Esophagus squamous epithelium (tissue), 5 donors: Measurements from ENCODE around the gene H19. TPM values are rescaled to one million over a fixed set of nuclear protein-coding genes. Genes with fewer than 3 reads are reported as not detected.

Source experiments
- DNase-seq: peaks from one replicate; lab custom pipeline; 2025; lab: John Stamatoyannopoulos, UW
- H3K27ac ChIP-seq, 4 donors: fragments of 200-600 bp; sonication (generic); one replicate each; pipeline ENCODE4 v1.5.1; 2016 to 2019; ENCODE audit warnings: mild to moderate bottlenecking in 1 of 4
- H3K27me3 ChIP-seq, 4 donors: fragments of 200-600 bp; sonication (generic); 1 replicate in 3 of 4; 2 replicates in 1 of 4; pipeline versions ENCODE4 v1.5.1 to v1.6.0; 2017 to 2021; ENCODE audit warnings: antibody characterized with exemption in 1 of 4
- H3K36me3 ChIP-seq, 3 donors: fragments of 200-600 bp; sonication (generic); one replicate each; pipeline ENCODE4 v1.5.1; 2016 to 2019
- H3K4me1 ChIP-seq, 3 donors: fragments of 200-600 bp; sonication (generic); one replicate each; pipeline ENCODE4 v1.5.1; 2017 to 2019
- H3K4me3 ChIP-seq, 4 donors: fragments of 200-600 bp; sonication (generic); 1 replicate in 3 of 4; 2 replicates in 1 of 4; pipeline ENCODE4 v1.5.1; 2016 to 2019; ENCODE audit warnings: mild to moderate bottlenecking in 2 of 4, moderate library complexity in 1 of 4
- H3K9me3 ChIP-seq, 3 donors: fragments of 200-600 bp; sonication (generic); one replicate each; pipeline ENCODE4 v1.5.1; 2016 to 2019
- CTCF ChIP-seq, 6 experiments: fragments of 450-650 bp in 4 of 6; fragments of 200-600 bp in 2 of 6; sonication (generic) in 2 of 6; IDR thresholded peaks; one replicate each; pipeline ENCODE4 v1.5.1; 2016 to 2019; ENCODE audit warnings: antibody characterized with exemption in 6 of 6, mild to moderate bottlenecking in 4 of 6, moderate library complexity in 4 of 6
- POLR2A ChIP-seq, 4 donors: fragments of 450-650 bp; IDR thresholded peaks; one replicate each; pipeline ENCODE4 v1.6.1; 2017; ENCODE audit warnings: antibody characterized with exemption in 4 of 4, mild to moderate bottlenecking in 4 of 4, moderate library complexity in 3 of 4
- WGBS, 2 donors: methylation state at CpG; one replicate each; pipeline ENCODE4 v1.1.5; 2018; 5-methylcytosine and 5-hydroxymethylcytosine counted together
- intact Hi-C: fragments of 100-400 bp; cut with DNase I; formaldehyde crosslinking; loops from one replicate; pipeline ENCODE4 v1.15.0; 2022
- total RNA-seq, 4 donors: library from RNA; depleted of rRNA; stranded (reverse); fragments of >200 nt; gene quantifications; one replicate each; pipeline ENCODE4 v1.1.0, GENCODE V29; 2016
- donor health status: DM: yes; HTN: yes; CAD: no.

Gene H19
- total RNA-seq, 4 donors from 2014 or later, result 4.7 to 121 (median 47.8) TPM

- Histone ChIP-seq H3K4me3 (no peak overlapping the region), H3K36me3 (no peaks in the 10 kb centered on the region), H3K4me1 (no peaks in the 10 kb centered on the region), H3K27ac (no peak overlapping the region), H3K9me3 (no peaks in the 10 kb centered on the region), H3K27me3 (no peaks in the 10 kb centered on the region)
- no peak for TF ChIP-seq POLR2A (IDR thresholded peaks at IDR 0.05)
- TF ChIP-seq CTCF (IDR thresholded peaks at IDR 0.05), result no peak
- intact Hi-C loops, result no loop called here
- DNase-seq, result no peak
- no CpG with 5 or more reads among the region's 13 CpGs for WGBS, 2 donors
Measured at GRCh38 chr11:1994121-1994520, 3.5 kb downstream of the H19 start.

GRCh38 chr11:1992111-1992510 is 5.5 kb downstream of the H19 start:
- no peaks in the 10 kb centered on the region for H3K36me3 ChIP-seq
- no peak overlapping the region for H3K4me3 ChIP-seq
- intact Hi-C loops, result no loop called here
- H3K4me1 ChIP-seq, result no peaks in the 10 kb centered on the region
- TF ChIP-seq POLR2A (IDR thresholded peaks at IDR 0.05) (no peak), CTCF (IDR thresholded peaks at IDR 0.05) (no peak)
- no peaks in the 10 kb centered on the region for H3K9me3 ChIP-seq
- H3K27ac ChIP-seq, result no peak overlapping the region
- no CpG with 5 or more reads among the region's 26 CpGs for WGBS, 2 donors
- no peak for DNase-seq
- no peaks in the 10 kb centered on the region for H3K27me3 ChIP-seq

GRCh38 chr11:1990872-1991578 is 6.6 kb downstream of the H19 start:
- Histone ChIP-seq H3K9me3 (no peaks in the 10 kb centered on the region), H3K4me1 (no peaks in the 10 kb centered on the region), H3K36me3 (no peaks in the 10 kb centered on the region), H3K27me3 (no peaks in the 10 kb centered on the region), H3K27ac (no peak overlapping the region), H3K4me3 (no peak overlapping the region)
- WGBS, 2 donors, result no CpG with 5 or more reads among the region's 29 CpGs
- no peak for TF ChIP-seq CTCF (IDR thresholded peaks at IDR 0.05)
- TF ChIP-seq POLR2A (IDR thresholded peaks at IDR 0.05), result no peak
- no peak for DNase-seq
- intact Hi-C loops, result no loop called here

GRCh38 chr11:1989953-1990352 is 7.7 kb downstream of the H19 start:
- WGBS, 2 donors, result no CpG with 5 or more reads among the region's 15 CpGs
- Histone ChIP-seq H3K27ac (no peak overlapping the region), H3K36me3 (no peaks in the 10 kb centered on the region), H3K27me3 (no peaks in the 10 kb centered on the region), H3K4me1 (no peaks in the 10 kb centered on the region), H3K9me3 (no peaks in the 10 kb centered on the region), H3K4me3 (no peak overlapping the region)
- intact Hi-C loops, result no loop called here
- TF ChIP-seq POLR2A (IDR thresholded peaks at IDR 0.05) (no peak), CTCF (IDR thresholded peaks at IDR 0.05) (no peak)
- no peak for DNase-seq

GRCh38 chr11:1988667-1989317 is 8.8 kb downstream of the H19 start:
- TF ChIP-seq CTCF (IDR thresholded peaks at IDR 0.05), result no peak
- no peaks in the 10 kb centered on the region for H3K4me1 ChIP-seq
- no peak overlapping the region for H3K27ac ChIP-seq
- no peaks in the 10 kb centered on the region for H3K9me3 ChIP-seq
- intact Hi-C loops, result no loop called here
- DNase-seq, result no peak
- no peaks in the 10 kb centered on the region for H3K27me3 ChIP-seq
- 80% methylated on average over 6 of the region's 24 CpGs; no CpG with 5 or more reads in 1 of the 2 donors for WGBS, 2 donors
- H3K36me3 ChIP-seq, result no peaks in the 10 kb centered on the region
- H3K4me3 ChIP-seq, result no peak overlapping the region
